GM19238 (cell line): ENCODE measurements around the gene EHMT1.

Source experiments
- DNase-seq: peaks from one replicate; pipeline ENCODE4 v3.0.0; 2011; ENCODE audit warnings: low spot score; ENCODE audit not compliant: insufficient read length

EHMT1 gene

GRCh38 chr9:137643921-137644320 is 25.1 kb downstream of the EHMT1 start:
- DNase-seq: no peak

GRCh38 chr9:137645211-137645610 is 26.4 kb downstream of the EHMT1 start:
- DNase-seq: no peak

- DNase-seq: no peak
These were observed 27.5 kb downstream of the EHMT1 start for GRCh38 chr9:137646341-137646740.

DNA sequence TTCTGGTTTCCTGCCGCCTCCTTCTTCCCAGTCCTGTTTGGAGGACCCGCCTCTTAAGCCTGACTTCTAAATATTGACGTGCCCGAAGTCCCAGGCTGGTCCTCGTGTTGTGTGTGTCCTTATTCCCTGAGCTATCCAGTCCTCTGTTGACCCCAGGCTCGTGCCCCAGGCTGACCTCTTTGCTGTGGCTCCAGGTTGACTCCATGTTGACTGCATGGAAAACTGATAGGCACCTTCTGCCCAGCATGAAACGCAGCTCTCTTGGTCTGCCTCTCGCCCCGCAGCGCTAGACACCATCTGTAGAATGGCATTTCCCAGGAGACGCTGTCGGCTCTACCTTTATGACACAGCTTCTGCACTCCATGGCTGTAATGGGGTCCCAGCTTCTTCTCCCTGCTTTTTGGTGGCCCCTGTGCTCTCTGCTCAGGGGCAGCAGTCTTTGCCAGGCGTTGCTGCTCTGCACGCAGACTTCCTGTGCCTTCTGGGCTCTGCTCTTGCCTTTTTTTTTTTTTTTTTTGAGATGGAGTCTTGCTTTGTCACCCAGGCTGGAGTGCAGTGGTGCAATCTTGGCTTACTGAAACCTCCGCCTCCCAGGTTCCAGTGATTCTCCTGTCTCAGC is 28.4 kb downstream of the EHMT1 start:
- no peak for DNase-seq

- DNase-seq: no peak
These were observed 29.6 kb downstream of the EHMT1 start for GRCh38 chr9:137648396-137648795.

GRCh38 chr9:137649553-137649952 is 30.7 kb downstream of the EHMT1 start:
- DNase-seq: no peak

- no peak for DNase-seq
These were observed 31.5 kb downstream of the EHMT1 start for GRCh38 chr9:137650259-137650658.

DNA sequence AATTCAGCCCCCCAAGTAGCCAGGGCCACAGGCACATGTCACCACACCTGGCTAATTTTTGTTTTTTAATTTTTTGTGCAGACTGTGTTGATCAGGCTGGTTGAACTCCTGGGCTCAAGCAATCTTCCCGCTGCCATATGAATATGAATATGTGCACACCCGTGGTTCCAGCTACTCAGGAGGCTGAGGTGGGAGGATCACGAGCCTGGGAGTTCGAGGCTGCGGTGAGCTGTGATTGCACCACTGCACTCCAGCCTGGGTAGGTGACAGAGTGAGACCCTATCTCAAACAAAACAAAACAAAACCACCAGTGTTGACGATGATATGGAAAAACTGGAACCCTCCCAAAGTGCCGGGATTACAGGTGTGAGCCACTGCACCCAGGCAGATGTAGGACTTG is 32.0 kb downstream of the EHMT1 start:
- no peak for DNase-seq

DNA sequence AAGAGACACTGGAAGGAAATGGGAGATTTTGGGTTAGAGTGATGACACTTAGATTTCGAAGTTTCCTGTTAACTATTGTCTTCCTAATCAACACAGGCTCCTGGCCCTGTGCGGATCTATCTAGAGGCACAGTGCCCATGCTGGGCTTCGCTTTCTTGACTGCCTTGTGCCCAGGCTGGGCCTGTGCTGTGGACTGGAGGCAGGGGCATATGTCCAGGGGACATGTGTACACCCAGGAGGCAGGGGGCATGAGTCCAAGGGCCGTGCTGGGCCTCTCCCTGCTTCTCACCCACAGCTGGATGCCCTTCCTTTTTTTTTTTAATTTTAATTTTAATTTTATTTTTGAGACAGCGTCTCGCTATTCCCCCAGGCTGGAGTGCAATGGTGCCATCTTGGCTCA is 37.6 kb downstream of the EHMT1 start:
- DNase-seq: no peak

DNA sequence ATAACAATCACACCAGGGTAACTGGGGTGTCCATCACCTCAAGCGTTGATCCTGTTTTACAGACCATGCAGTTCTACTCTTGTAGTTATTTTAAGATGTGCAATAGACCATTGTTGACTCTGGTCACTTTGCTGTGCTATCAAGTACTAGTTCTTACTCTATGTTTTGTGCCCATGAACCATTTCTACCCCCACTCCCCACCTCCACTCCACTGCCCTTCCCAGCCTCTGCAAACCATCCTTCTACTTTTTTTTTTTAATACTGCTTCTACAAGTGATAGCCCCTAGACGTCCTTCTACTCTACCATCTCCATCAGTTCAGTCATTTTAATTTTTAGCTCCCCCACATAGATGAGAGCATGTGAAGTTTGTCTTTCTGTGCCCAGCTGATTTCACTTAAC is 38.8 kb downstream of the EHMT1 start:
- DNase-seq: no peak

- no peak for DNase-seq
These were observed 40.0 kb downstream of the EHMT1 start for GRCh38 chr9:137658781-137659180.

- no peak for DNase-seq
These were observed 41.3 kb downstream of the EHMT1 start for GRCh38 chr9:137660144-137660543.

DNA sequence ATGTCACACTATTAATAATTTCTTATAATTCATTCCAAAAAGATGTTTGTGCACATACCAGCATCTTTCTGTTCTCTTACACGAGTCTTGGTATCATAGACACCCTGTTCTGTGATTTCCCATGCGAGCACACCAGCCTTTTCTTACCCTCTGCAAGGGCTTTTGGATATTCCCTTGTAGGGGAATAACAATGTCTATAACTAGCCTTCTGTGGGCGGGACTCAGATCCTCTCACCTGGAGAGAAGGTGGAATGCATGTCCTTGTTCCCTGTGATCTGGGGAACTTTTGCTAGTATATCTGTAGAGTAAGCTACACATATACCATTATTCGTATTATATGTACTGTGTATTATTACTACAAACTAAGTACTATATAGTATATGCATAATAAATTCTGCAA is 44.8 kb downstream of the EHMT1 start:
- DNase-seq: no peak

DNA sequence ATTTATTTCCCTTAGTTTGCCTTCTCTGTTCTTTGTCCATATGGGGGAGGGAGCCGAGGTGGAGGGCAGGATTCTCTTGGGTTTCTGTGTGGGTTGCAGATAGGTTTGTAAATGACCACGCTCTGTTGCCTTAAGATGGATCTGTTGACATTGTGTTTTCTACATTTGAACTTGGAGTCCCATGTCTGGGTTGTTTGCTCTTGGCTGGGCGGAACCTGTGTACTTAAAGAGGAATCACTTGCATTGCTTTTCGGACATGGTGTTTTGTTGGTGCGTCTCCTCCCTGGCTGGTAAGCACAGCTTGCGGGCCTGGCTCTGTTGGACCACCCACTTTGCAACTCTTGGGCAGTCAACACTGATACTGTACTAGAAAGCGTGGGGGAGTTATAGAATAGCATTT is 45.9 kb downstream of the EHMT1 start:
- DNase-seq: no peak

- no peak for DNase-seq
These were observed 46.4 kb downstream of the EHMT1 start for GRCh38 chr9:137665226-137665625.

- DNase-seq: no peak
These were observed 47.1 kb downstream of the EHMT1 start for GRCh38 chr9:137665697-137666512.

- no peak for DNase-seq
These were observed 47.7 kb downstream of the EHMT1 start for GRCh38 chr9:137666513-137666822.

DNA sequence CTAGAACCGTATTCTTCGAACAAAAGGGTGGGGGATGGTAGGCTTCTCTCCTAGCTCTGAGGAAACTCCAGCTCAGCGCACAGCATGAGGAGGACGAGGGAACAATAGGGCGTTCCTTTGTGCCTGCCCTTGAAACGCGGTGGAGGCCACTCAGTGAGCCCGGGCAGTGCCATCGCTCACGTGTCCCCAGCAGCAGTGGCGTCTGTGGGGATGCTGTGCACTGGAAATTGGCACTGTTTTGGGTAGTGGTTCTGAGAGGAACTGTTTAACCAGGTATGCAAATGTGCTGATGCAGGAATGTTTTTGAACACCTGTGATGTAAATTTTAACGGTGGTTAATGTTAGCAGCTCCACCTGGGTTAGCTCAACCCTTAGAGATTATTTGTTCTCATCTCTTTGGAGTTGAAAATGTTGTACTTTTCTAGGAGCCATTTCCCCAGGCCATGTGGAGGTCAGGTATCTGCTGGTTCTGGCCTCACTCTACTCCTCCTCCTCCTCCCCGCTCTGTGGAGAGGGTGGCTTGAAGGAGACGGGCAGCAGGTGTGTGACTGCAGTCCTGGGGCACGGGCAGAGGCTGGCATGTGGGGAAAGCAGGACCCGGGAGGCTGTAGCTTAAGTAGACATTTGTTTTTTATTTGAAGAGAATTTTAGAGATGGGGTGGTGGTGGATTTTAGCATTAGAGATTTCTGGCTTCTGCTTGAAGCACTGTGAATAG is 48.3 kb downstream of the EHMT1 start:
- no peak for DNase-seq

DNA sequence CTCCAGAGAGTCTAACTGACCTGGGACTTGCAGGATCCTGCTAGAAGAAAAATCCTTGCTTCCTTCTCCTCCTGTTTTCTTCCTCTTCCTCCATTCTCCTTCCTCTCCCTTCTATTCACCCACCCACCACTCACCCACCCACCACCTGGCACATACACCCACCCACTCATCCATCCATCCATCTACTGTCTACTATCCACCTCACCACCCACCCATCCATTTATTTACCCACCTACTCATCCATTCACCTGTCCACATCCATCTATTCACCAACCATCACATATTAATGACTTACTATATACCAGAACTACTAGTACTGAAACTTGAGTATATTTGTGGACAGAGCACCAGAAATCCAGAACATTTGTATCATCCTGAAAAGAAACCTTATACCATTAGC is 49.4 kb downstream of the EHMT1 start:
- DNase-seq: no peak

GRCh38 chr9:137669261-137669672 is 50.5 kb downstream of the EHMT1 start:
- DNase-seq: no peak

GRCh38 chr9:137670391-137671195 is 51.8 kb downstream of the EHMT1 start:
- no peak for DNase-seq

DNA sequence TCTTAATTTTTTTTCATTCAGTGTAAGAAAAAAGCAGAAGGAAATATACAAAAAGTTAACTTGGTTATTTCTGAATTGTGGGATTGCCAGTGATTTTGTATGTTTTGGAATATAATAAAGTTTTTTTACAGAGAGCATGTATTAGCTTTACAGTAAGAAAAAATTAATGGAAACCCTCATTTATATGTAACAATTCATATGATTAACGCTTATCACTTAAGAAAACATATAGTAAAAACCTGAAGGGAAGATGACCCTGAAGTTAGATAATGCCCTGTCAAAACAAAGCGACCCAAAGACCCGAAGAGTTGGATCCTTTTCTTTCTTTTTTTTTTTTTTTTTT is 52.4 kb downstream of the EHMT1 start:
- no peak for DNase-seq
